GM23338 (cell line): Measurements from ENCODE around the gene GLUD1. TPM values are rescaled to one million over a fixed set of nuclear protein-coding genes. Genes with fewer than 3 reads are reported as not detected.

ENCODE experiments used
- ATAC-seq: fragments of 200-7000 bp; cut with Tn5 transposase; 3 replicates; pipeline ENCODE4 v1.9.1; 2020
- DNase-seq: peaks from one replicate; pipeline ENCODE4 v3.0.0-alpha.2; 2015; ENCODE audit warnings: low spot score
- H2AFZ ChIP-seq: fragments of 200-600 bp; sonication (generic); 2 replicates; pipeline ENCODE4 v1.8.0; 2016; ENCODE audit warnings: antibody characterized with exemption, mild to moderate bottlenecking, moderate library complexity
- H3F3A ChIP-seq: fragments of 200-600 bp; sonication (generic); replicated peaks from 2 replicates; pipeline ENCODE4 v1.8.0; 2017; ENCODE audit warnings: antibody characterized with exemption, mixed run types, low read depth
- H3K27ac ChIP-seq: fragments of 200-600 bp; sonication (generic); 2 replicates; pipeline ENCODE4 v1.6.1; 2016; ENCODE audit warnings: low read depth
- H3K27me3 ChIP-seq: fragments of 200-600 bp; sonication (generic); 2 replicates; pipeline ENCODE4 v1.8.0; 2016; ENCODE audit warnings: mild to moderate bottlenecking, mixed run types, moderate library complexity; ENCODE audit not compliant: insufficient read depth
- H3K36me3 ChIP-seq: fragments of 200-600 bp; sonication (generic); 2 replicates; pipeline ENCODE4 v1.8.0; 2016; ENCODE audit warnings: mild to moderate bottlenecking; ENCODE audit not compliant: insufficient read depth
- H3K4me1 ChIP-seq: fragments of 200-600 bp; sonication (generic); 2 replicates; pipeline ENCODE4 v1.8.0; 2016; ENCODE audit warnings: mild to moderate bottlenecking, moderate library complexity; ENCODE audit not compliant: insufficient read depth
- H3K4me2 ChIP-seq: fragments of 200-600 bp; sonication (generic); 2 replicates; pipeline ENCODE4 v1.7.1; 2017; ENCODE audit warnings: mixed run types
- H3K4me3 ChIP-seq: fragments of 200-600 bp; sonication (generic); 2 replicates; pipeline ENCODE4 v1.6.1; 2016; ENCODE audit warnings: mixed run types
- H3K79me2 ChIP-seq: fragments of 200-600 bp; sonication (generic); replicated peaks from 2 replicates; pipeline ENCODE4 v1.8.0; 2017; ENCODE audit warnings: mild to moderate bottlenecking; ENCODE audit not compliant: insufficient read depth
- H3K9me2 ChIP-seq: fragments of 200-600 bp; sonication (generic); 2 replicates; pipeline ENCODE4 v1.8.0; 2017; ENCODE audit not compliant: insufficient read depth
- H4K20me1 ChIP-seq: fragments of 200-600 bp; sonication (generic); replicated peaks from 2 replicates; pipeline ENCODE4 v1.8.0; 2017; ENCODE audit warnings: mild to moderate bottlenecking; ENCODE audit not compliant: insufficient read depth
- H3K27ac Mint-ChIP-seq: 2 replicates; pipeline ENCODE4 v1.8.0; 2020; ENCODE audit warnings: inconsistent platforms, mild to moderate bottlenecking, moderate library complexity, mixed read lengths
- H3K27me3 Mint-ChIP-seq: 3 replicates; pipeline ENCODE4 v1.8.0; 2022; ENCODE audit warnings: low read depth, mild to moderate bottlenecking, moderate library complexity, mixed read lengths, inconsistent platforms; ENCODE audit not compliant: insufficient read depth, poor library complexity
- H3K36me3 Mint-ChIP-seq: 3 replicates; pipeline ENCODE4 v1.8.0; 2021; ENCODE audit warnings: low read depth, mild to moderate bottlenecking, inconsistent platforms, moderate library complexity, mixed read lengths
- H3K4me1 Mint-ChIP-seq: 3 replicates; pipeline ENCODE4 v1.8.0; 2020; ENCODE audit warnings: mild to moderate bottlenecking, inconsistent platforms, mixed read lengths
- H3K4me3 Mint-ChIP-seq: 3 replicates; pipeline ENCODE4 v1.8.0; 2021; ENCODE audit warnings: moderate library complexity, mild to moderate bottlenecking, inconsistent platforms, mixed read lengths
- H3K9me3 Mint-ChIP-seq: 3 replicates; pipeline ENCODE4 v1.8.0; 2020; ENCODE audit warnings: moderate library complexity, mild to moderate bottlenecking, inconsistent platforms, mixed read lengths
- CREB1 ChIP-seq: fragments of 250-450 bp; sonication (Bioruptor Pico); IDR thresholded peaks from 2 replicates; pipeline ENCODE4 v1.5.0; 2020; ENCODE audit warnings: low read depth, mild to moderate bottlenecking, moderate library complexity
- CTCF ChIP-seq, 2 experiments: fragments of 200-600 bp in 1 of 2; sonication (generic) in 1 of 2; conservative IDR thresholded peaks; 2 replicates each; pipeline versions ENCODE4 v1.5.1 to v1.6.1; 2016 to 2017; ENCODE audit warnings: antibody characterized with exemption in 2 of 2, low read depth in 2 of 2, mild to moderate bottlenecking in 2 of 2, moderate library complexity in 1 of 2
- ETS1 ChIP-seq: IDR thresholded peaks from 2 replicates; pipeline ENCODE4 v1.6.1; 2016; ENCODE audit warnings: antibody characterized with exemption
- EZH2 ChIP-seq: fragments of 200-600 bp; sonication (generic); IDR thresholded peaks from one replicate; pipeline ENCODE4 v1.8.0; 2017; ENCODE audit warnings: antibody characterized with exemption, mild to moderate bottlenecking, low read depth; ENCODE audit not compliant: unreplicated experiment
- STAT1 ChIP-seq: IDR thresholded peaks from one replicate; pipeline ENCODE4 v1.6.1; 2016; ENCODE audit warnings: antibody characterized with exemption; ENCODE audit not compliant: unreplicated experiment
- ZNF331 ChIP-seq: fragments of 250-450 bp; sonication (Bioruptor Pico); IDR thresholded peaks from 2 replicates; pipeline ENCODE4 v1.5.0; 2020; ENCODE audit warnings: low read depth, mild to moderate bottlenecking, moderate library complexity
- polyA plus RNA-seq: library from polyadenylated mRNA; unstranded; fragments of >200 nt; fragmentation: Nextera tagmentation; extraction: Ambion mirVana; gene quantifications from 2 replicates; pipeline ENCODE4 v1.2.1, GENCODE V29; 2016
- total RNA-seq: library from RNA; depleted of rRNA; stranded (reverse); fragments of >200 nt; shearing (Covaris generic); gene quantifications from 2 replicates; pipeline ENCODE4 v1.2.3, GENCODE V29; 2014
- TF ChIP-seq, protein P1 (sequence below): fragments of 250-450 bp; sonication (Bioruptor Pico); IDR thresholded peaks from 2 replicates; pipeline ENCODE4 v1.5.0; 2020; ENCODE audit warnings: mild to moderate bottlenecking, moderate library complexity

Gene GLUD1
- total and polyA plus RNA-seq, 2 experiments from 2014 or later: 44.7 to 144 TPM

DNA sequence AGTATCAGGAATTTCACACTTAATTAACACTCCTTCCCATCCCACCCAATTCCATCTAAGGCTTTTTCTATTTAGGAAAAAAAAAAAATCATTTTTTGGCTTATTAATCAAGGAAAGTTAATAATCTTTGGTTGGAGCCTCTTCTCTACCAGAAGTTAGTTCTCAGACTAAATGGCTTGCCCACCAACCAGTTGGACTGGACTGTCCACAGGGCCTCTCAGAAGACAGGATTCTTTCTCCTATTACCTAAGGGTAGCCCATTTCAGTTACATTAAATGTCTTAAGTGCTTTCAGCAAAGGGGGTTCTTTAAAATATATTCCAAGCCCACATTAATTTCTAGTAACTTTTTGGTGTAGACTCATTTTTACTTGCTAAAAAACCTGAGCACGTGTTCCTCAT, 35.2 kb downstream of the GLUD1 start:
- Histone ChIP-seq H2AFZ (no peak overlapping the region), H3K4me2 (no peak overlapping the region), H4K20me1 (peaks cover 5% of the 10 kb centered on the region), H3K79me2 (no peaks in the 10 kb centered on the region), H3F3A (0 out of 2 replicates have a peak, but pooled peaks cover 4% of the 10 kb centered on the region), H3K27ac (no peak overlapping the region), H3K27me3 (no peaks in the 10 kb centered on the region), H3K4me1 (no peaks in the 10 kb centered on the region), H3K9me2 (no peaks in the 10 kb centered on the region), H3K36me3 (peaks cover 58% of the 10 kb centered on the region), H3K4me3 (no peak overlapping the region)
- H3K9me3 Mint-ChIP-seq: no peaks in the 10 kb centered on the region
- peaks cover 60% of the 10 kb centered on the region for H3K36me3 Mint-ChIP-seq
- no peaks in the 10 kb centered on the region for H3K4me1 Mint-ChIP-seq
- DNase-seq (no peak), ATAC-seq (no peak)
- H3K27me3 Mint-ChIP-seq: no peaks in the 10 kb centered on the region
- no peak overlapping the region for H3K4me3 Mint-ChIP-seq
- H3K27ac Mint-ChIP-seq: no peak overlapping the region
- TF ChIP-seq ZNF331 (CRISPR knock-in tag) (no peak), ETS1 (no peak), CTCF (conservative IDR thresholded peaks at IDR 0.05; ENCODE audit: low read depth in 2 of 2) (no peak), STAT1 (no peak), EZH2 (no peak), CREB1 (CRISPR knock-in tag) (no peak)
- TF ChIP-seq, protein P1, sequence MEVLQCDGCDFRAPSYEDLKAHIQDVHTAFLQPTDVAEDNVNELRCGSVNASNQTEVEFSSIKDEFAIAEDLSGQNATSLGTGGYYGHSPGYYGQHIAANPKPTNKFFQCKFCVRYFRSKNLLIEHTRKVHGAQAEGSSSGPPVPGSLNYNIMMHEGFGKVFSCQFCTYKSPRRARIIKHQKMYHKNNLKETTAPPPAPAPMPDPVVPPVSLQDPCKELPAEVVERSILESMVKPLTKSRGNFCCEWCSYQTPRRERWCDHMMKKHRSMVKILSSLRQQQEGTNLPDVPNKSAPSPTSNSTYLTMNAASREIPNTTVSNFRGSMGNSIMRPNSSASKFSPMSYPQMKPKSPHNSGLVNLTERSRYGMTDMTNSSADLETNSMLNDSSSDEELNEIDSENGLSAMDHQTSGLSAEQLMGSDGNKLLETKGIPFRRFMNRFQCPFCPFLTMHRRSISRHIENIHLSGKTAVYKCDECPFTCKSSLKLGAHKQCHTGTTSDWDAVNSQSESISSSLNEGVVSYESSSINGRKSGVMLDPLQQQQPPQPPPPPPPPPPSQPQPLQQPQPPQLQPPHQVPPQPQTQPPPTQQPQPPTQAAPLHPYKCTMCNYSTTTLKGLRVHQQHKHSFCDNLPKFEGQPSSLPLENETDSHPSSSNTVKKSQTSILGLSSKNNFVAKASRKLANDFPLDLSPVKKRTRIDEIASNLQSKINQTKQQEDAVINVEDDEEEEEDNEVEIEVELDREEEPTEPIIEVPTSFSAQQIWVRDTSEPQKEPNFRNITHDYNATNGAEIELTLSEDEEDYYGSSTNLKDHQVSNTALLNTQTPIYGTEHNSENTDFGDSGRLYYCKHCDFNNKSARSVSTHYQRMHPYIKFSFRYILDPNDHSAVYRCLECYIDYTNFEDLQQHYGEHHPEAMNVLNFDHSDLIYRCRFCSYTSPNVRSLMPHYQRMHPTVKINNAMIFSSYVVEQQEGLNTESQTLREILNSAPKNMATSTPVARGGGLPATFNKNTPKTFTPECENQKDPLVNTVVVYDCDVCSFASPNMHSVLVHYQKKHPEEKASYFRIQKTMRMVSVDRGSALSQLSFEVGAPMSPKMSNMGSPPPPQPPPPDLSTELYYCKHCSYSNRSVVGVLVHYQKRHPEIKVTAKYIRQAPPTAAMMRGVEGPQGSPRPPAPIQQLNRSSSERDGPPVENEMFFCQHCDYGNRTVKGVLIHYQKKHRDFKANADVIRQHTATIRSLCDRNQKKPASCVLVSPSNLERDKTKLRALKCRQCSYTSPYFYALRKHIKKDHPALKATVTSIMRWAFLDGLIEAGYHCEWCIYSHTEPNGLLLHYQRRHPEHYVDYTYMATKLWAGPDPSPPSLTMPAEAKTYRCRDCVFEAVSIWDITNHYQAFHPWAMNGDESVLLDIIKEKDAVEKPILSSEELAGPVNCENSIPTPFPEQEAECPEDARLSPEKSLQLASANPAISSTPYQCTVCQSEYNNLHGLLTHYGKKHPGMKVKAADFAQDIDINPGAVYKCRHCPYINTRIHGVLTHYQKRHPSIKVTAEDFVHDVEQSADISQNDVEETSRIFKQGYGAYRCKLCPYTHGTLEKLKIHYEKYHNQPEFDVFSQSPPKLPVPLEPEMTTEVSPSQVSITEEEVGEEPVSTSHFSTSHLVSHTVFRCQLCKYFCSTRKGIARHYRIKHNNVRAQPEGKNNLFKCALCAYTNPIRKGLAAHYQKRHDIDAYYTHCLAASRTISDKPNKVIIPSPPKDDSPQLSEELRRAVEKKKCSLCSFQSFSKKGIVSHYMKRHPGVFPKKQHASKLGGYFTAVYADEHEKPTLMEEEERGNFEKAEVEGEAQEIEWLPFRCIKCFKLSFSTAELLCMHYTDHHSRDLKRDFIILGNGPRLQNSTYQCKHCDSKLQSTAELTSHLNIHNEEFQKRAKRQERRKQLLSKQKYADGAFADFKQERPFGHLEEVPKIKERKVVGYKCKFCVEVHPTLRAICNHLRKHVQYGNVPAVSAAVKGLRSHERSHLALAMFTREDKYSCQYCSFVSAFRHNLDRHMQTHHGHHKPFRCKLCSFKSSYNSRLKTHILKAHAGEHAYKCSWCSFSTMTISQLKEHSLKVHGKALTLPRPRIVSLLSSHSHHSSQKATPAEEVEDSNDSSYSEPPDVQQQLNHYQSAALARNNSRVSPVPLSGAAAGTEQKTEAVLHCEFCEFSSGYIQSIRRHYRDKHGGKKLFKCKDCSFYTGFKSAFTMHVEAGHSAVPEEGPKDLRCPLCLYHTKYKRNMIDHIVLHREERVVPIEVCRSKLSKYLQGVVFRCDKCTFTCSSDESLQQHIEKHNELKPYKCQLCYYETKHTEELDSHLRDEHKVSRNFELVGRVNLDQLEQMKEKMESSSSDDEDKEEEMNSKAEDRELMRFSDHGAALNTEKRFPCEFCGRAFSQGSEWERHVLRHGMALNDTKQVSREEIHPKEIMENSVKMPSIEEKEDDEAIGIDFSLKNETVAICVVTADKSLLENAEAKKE (CRISPR knock-in tag): no peak
